Muscle of arm (tissue), 12 donors: ENCODE measurements around the gene CES5A. TPM values are rescaled to one million over a fixed set of nuclear protein-coding genes. Genes with fewer than 3 reads are reported as not detected.
A peak's percentile ranks its signal among the peaks of the same experiment; 100 is the strongest.
"Not testable (repeated sequence)": the region's sequence is repeated elsewhere in the genome, so short reads cannot be mapped to it uniquely, and the experiment has no call there.

Source experiments
- DNase-seq: peaks from one replicate; pipeline ENCODE4 v3.0.0-alpha.2; 2013
- polyA plus RNA-seq, 12 donors: library from polyadenylated mRNA; unstranded; fragments of 120-200 nt; gene quantifications; one replicate each; pipeline ENCODE4 v1.2.1, GENCODE V29; 2013; ENCODE audit not compliant: insufficient read length in 12 of 12

Gene CES5A
- polyA plus RNA-seq, 12 donors: not detected

DNA sequence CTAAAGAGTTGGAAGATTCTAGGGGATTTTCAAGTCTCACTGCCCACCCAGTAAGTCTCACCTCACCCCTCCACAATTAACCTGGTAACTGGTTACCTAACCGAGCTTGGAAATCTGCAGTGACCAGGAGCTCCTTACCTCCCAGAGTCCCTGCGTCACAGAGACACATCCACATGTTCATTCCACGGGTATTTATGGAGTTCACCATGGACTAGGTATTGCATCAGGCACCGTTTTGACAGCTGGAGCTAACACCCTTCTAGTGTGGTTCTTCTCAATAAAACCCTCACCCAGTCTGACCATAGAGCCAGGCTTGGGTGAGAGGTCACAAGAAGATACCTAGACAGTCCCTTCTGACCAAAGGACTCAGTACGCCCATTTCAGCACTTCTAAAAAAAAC lies 2.1 kb downstream of the CES5A start:
- no peak for DNase-seq

DNA sequence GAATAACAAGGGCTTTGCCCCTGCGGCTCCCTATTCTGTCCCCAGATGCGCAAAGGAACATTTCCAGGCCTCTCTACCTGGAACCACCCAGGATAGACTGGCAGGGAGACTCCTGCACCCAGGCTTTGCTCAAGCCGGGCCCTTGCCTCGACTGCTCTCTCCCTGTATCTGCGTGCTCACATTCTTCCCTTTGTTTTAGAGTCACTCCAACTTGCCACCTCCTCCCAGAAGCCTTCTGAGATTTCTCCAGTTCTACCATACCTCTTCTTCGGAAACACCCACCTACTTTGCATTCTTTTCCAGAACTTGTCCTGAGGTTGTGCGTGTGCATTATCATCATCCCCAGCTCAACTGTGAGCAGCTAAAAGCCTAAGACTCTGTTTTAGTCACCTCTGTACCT lies 3.0 kb downstream of the CES5A start:
- no peak for DNase-seq

DNA sequence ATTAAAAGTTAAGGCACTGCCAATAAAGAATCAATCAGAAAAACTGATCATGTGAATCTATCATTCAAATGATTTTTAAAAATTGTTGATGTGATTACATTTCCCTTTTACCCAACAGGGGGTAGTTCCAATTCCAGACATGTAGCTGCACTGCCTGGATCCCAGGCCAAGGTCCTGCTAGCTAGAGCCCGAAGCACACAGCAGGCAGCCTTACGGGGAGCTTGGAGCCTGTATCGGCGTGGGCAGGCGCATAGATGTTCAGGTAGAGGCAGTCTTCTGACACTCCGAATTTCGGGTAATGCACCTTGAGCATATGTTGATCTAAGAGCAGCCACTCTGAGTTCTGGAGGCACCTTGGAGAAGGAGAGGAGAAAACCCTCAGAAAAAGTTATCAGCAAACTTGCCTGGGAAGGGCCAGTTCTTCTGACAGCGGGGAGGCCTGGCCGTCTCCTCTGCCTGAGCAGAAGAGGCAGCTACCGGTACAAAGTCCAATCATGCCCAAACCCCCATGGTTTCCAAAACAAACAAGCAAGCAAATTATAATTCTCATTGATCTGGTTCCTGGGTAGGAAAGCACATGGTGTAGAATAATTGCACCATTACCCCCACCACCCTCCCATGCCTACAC lies 3.6 kb downstream of the CES5A start:
- no peak for DNase-seq

DNA sequence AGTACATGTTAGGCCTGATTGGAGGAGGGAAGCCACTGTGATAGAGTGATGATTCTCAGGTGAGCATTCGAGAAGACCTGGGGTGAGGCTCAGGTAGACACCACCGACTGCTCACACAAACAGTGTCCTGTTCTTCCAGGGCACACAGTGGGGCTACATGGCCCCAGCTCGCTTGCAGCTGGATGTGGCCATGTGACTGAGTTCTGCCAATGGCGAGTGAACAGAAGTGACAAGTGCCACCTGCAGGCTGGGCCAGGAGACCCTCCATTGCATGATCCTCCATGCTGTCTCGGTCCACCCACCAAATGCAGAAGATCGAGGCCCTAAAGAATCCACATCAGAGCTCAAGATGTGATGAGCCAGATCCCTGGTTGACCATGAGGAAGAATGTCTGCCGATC lies 6.2 kb downstream of the CES5A start:
- DNase-seq: no peak

DNA sequence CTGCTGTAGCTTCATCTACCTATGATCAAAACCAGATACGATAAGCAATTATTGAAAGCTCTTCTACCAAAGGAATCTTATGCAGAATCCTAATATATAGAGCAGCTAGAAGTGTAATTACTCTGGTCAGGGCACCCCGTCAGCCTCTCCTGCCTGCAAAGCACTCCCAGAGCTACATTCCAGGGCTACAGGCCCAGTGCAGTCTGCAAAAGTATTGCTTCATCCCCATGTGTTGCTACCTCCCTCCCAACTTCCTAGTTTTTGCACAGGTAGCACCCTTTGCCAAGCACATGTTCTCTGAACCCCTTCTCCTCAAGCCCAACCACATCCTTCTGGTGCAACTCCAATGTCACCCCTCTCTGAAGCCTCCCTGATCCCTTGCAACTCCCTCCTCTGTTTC lies 7.0 kb downstream of the CES5A start:
- no peak for DNase-seq

DNA sequence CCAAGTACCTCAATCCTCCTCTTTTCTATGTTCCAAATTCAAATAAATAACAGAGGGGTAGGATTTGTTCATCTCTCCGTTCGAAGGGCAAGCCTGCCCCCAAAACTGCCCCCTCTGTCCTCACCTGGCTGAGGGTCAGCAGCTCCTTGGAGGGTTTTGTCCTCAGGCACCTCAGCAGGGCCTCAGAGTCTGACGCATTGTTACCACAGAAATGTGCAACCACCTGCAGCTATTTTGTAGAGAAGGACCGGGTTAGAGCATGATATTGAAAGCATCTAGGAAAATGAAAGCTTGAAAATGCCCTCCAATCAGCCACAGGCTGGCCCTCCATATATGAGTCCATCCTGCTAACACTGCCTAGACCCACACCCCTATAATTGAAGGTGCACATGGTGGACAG lies 13.9 kb downstream of the CES5A start:
- no peak for DNase-seq

DNA sequence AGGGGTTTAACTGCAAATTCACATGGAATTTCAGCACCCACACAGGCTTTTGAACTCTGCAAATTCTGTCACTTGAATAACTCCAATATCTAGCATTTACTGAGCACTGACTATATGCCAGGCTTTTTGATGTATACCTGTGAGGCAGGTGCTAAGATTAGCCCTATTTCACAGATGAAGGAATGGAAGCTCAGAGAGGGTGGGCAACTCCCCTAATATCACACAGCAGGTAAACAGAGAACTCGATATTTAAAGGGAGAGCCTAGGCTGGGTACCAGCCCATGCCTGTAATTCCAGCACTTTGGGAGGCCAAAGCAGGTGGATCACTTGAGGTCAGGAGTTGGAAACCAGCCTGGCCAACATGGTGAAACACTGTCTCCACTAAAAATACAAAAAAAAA lies 17.5 kb downstream of the CES5A start:
- DNase-seq: not testable (repeated sequence)

DNA sequence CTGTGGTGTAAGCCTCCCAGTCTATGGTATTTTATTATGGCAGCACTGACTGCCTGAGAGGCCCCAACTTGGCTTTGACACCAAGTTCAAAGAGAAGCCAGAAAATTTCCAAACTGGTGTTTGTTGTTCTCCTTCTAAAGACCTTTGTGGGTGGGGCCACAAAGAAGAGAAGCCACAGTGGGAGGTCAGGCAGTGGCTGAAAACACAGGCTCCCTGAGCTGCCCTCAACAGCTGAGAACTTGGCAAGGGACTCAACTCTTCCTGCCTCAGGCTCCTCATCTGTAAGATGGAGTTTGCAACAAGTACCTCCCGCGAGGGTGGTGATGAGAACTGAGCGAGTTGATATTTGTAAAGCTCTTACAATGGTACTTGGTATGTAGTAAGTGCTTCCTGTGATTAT lies 18.2 kb downstream of the CES5A start:
- no peak for DNase-seq

DNA sequence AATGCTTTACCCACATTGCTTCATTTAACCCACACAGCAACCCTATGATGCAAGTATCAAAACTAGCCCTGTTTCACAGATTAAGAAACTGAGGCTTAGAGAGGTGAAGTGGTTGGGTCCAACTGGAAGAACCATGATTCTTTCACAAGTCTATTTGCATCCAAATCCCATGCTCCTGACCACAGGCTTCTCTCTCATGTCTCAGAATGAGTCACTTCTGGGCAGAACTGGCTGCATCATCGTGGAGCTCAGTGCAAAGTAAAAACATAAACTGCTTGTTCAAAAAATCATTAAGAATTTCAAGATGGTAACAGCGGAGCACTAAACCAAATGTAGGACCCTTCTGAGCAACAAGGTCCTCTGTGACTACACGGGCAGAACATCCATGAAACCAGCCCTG lies 22.1 kb downstream of the CES5A start:
- no peak for DNase-seq

DNA sequence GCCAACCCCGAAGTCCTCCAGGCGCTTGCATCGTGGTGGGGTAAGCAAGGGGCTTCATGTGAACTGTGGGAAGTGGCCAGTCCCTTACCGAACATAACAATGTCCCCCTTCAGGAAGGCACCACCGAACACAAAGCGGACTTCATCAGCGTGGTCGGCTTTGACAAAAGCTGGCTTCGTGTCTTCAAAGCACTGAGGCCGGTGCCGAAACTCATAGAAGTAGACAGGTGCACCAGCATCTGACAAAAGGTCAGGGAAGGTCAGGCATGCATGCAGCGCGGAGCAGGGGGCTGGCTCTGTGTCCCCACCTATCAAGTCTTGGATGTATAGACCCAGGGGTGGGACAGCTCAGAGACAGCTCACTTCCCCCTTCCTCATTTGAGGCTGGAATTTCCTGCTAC lies 25.6 kb downstream of the CES5A start:
- no peak for DNase-seq

DNA sequence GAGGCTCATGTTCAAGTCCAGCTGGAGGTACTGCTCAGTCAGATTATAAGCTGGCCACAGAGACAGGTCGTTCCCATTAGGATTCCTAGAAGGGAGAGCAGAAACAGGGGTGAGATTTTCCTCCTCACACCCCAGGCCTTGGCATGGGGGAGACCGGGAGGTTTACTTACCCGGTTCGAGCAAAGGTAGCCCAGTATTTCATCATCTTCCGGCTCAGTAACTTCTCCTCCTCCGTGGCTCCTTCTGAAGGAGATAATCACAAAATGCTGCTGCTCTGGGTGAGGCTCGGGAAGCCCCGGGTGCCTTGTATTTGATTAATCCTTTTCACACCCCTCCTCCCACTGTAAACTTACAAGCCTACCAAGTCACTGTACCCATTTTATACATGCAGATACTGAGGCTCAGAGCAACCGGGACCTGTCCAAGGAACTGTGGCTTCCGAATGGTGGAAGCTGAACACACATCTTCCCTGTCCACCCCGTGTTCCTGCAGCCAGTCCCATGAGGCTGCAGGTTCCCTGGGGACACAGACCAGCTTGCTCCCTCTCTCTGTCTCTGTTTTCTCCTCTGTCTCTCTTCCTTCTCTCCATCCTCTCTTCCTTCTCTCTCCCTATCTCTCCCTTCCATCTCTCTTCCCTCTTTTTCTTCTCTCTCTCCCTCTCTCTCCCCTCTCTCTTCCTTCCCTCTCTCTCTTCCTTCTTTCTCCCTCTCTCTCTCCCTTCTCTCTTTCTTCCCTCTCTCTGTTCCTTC lies 28.4 kb downstream of the CES5A start:
- no peak for DNase-seq

DNA sequence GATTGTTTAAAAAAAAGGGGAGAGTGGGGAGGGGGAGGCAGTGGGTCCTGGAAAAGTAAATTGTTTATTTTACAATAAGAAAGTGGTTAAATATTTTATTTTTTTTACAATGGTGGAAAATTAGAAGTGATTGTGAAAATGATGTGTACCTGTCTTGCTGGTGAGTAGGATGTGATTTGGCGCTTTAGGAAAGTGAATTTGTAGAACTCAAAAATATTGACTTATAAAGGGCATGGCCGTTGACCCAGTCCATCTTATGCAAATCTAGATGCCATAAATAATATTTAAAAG lies 32.1 kb downstream of the CES5A start:
- DNase-seq: no peak

DNA sequence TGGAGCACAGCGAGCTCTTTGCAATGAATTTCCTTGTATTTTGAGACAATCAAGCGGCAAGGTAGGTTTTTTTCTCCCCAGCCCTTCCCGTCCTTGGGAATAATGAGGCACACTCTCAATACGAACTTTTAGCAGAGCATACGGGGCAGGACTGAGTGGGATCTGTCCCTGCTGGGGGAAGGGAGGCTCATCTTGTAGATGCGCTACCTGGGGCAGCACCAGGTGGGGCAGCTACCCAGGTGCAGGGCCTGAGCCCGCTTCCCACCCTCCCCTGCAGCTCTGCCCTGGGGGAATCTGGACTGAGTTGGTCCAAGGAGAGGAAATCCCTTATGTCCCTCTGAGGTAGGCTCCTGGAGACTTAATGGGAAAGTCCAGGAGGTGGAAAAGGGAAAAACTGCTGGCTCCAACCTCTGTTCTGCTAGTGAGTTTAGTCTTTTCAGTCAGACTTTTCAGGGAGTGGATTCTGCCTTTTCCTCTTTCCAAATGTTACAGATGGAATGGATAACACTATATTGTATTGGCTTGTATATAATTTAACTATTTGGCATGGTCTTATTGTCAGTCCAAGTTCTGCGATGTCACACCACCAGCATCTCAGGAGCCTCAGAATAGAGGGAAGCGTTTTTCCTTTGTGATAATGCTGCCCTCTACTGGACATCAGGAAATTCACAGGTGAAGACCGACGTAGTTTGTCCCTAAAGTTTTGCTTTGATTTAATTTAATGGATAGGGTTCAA lies 32.6 kb downstream of the CES5A start:
- DNase-seq: peak; percentile 50

DNA sequence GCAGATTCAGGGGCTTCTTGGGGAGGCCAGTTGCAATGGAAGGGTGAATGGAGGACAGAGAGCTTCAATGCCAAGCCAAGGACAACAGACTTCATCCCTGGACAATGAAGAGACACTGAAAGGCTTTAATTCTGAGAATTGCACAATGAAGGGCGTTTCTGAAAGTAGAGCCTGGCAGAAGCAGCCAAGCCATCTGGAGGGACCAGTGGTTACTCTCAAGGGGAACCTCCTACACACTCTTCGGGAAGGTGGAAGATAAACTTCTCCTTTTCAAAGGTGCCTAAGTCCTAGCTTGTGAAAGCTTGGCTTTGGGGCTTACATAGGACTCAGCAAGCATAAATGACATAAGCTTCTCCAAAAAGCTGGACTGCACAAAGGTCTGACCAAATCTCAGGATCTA lies 36.1 kb downstream of the CES5A start:
- no peak for DNase-seq

DNA sequence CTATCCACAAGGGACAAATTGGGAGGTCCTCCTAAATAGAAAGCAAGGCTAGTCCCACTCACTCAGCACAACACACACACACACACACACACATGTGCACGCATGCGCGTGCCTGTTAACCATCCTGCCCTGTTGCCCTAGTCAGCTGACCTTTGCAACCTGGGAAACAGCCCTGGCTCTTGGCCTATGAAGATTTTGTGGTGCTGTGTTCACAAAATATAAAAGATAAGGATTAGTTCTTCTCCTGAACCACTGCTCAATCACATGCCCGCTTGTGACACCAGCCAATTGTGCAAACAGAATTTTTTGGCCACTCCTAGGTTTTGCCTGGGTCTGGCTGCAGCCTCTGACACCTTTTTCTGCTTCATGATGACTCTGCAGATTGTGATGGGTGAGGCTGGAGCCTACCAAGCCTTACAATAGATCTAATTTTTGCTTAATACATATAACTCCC lies 39.0 kb downstream of the CES5A start:
- DNase-seq: no peak

DNA sequence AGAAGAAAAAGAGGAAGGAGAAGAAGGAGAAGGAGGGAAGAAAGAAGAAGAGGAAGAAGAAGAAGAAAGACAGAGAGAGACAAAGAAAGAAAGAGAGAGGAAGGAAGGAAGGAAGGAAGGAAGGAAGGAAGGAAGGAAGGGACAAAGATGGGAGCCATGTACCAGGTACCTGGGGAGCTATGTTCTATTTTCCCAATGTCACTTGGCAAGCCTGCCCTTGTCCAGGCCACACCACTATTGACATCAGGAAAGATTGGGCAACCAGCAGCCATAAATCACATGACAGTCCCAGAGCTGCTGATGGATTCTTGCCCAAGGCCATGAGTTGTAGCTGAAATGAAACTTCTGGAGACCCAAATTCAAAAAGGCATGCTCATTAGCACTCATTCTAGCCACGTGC lies 39.6 kb downstream of the CES5A start:
- no peak for DNase-seq

DNA sequence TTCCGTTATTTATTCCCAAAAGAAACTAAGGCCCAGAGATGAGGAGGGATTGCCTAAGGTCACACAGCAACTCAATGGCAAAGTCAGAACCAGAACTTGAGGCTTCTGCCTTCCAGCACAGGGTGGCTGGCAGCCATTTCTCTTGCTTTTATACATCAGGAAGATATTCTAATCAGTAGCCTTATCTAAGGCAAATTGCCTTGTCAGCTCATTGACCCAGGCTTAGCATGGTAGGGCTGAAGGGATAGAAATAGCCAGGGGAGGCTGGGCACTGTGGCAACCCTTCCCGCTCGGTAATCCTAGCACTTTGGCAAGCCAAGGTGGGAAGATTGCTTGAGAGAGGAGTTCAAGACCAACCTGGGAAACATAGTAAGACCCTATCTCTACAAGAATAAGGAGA lies 40.0 kb downstream of the CES5A start:
- DNase-seq: not testable (repeated sequence)

DNA sequence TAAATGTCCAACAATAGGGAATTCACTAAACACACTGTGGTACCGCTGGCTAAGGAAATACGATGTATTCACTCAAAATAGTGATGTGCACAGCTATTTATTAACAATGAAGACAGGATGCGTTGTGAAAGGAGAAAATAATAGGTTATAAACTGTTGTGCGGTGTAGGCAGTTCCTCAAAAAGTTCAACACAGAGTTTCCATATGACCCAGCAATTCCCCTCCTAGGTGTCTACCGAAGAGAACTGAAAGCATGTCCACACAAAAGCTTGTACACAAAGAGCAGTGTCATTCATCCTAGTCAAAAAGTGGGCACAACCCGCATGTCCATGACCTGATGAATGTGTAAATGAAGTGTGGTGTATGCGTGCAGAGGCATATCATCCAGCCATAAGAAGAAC lies 41.1 kb downstream of the CES5A start:
- DNase-seq: no peak

DNA sequence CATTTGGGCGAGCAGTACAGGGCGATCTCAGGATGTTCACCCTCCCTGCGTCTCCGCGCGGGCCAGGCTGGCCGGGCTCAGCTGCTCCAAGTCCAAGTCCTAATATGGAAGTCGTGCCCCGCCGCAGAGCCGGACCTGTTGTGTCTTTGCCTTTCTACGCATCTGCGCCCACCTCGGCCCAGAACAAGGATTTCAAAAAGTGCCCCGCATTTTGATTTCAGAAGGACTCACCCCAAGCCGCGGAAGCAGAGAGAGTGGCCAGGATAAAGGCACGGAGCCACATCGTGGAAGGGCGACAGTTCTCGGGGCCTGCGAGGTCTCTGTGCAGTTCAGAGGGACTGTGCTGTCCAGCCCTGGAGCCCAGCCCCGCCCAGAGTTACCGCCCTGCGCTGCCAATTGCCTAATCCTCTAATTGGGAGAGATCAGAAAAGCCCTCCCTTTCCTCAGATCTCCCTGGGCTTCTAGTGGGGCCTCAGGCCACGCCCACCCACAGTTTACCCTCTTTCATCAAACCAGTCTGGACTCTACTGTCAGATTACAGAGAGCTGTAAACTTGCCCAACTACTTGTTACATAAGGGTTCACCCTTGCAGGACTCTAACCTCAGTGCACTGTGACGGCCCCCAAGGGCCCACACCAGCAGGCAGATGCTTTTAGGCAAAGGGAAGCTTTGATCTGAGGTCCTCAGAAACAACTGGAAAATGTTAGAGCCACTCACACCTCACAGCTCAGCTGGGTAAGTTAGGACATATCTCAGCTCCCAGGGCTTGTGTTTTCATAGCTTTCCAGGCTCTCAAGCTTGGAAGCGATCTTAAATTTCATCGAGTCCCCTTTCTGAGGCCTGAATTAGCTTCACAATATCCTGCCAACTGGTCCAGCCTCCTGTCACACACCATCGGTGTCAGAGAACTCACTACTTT lies 42.1 kb downstream of the CES5A start, which contains the start of gene CES1:
CES1 (minus strand) TSS at position 324 of the 919 bp plus-strand sequence; CDS start at position 283, 41 bp downstream.
- DNase-seq: no peak

DNA sequence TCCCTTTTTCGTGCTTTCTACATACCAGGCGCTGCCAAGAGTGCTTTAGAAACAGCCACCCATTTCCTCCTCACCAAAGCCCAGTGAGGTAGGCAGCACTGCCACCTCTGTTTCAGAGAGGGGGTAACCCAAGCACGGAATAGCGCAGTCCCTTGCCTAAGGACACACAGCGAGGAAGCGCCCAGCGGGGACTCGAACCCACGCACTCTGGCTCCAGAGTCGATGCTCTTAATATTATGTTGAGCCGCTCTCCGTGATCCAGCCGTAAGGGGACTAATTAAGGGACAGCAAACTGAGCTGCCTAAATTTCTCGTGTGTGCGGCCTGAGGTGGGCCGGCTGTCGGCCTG lies 42.8 kb downstream of the CES5A start:
- no peak for DNase-seq

DNA sequence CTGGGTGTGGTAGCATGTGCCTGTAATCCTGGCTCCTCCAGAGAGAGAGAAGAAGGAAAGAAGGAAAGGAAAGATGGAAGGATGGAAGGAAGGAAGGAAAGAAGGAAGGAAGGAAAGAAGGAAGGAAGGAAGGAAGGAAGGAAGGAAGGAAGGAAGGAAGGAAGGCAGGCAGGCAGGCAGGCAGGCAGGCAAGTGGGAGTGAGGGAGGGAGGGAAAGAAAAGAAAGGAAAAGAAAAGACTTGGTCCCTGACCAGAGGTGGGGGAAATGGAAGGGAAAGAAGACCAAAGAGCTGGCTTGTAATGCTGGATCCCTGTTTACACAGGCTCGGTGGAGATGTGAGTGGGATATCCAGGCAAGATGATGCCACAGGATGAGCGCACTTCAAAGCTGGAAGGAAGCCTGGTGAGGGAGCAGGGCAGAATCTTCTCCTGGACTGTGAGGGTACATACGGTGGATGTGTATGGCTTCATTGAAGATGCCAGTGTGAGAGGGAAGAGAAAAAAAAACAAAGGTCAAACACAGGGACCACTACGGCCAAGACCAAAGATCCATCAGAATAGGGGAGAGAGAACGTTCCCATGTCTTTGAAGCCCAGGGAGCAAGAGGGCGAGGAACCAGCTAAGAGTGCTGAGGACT lies 44.4 kb downstream of the CES5A start:
- no peak for DNase-seq

DNA sequence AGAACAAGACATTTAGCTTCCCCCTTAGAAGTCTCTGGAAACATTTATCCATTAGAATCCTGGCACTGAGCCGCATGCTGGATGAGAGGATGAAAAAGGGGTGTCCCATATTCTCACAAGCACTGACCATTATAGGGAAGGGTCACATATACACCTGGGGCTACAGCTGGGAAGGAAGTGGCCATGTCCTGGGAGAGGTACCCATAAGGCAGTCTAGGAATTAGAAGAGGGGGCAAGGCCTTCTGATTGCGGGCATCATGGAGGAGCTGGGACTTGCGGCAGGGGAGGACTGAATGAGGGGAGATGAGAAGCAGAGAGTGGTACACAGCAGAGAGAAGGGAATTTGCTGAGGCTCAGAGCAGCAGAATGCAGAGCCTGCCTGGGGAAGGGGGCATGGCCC lies 45.9 kb downstream of the CES5A start:
- not testable (repeated sequence) for DNase-seq
